GM19025 (cell line): ENCODE results near the gene RNF4.
A peak's percentile ranks its signal among the peaks of the same experiment; 100 is the strongest.
"Not testable (repeated sequence)": the region's sequence is repeated elsewhere in the genome, so short reads cannot be mapped to it uniquely, and the experiment has no call there.

ENCODE experiments used
- ATAC-seq: cut with Tn5 transposase; IDR thresholded peaks from one replicate; pipeline ENCODE4 v1.9.1; 2021; ENCODE audit warnings: mild to moderate bottlenecking, low read depth, moderate library complexity; ENCODE audit not compliant: unreplicated experiment

RNF4 gene

DNA sequence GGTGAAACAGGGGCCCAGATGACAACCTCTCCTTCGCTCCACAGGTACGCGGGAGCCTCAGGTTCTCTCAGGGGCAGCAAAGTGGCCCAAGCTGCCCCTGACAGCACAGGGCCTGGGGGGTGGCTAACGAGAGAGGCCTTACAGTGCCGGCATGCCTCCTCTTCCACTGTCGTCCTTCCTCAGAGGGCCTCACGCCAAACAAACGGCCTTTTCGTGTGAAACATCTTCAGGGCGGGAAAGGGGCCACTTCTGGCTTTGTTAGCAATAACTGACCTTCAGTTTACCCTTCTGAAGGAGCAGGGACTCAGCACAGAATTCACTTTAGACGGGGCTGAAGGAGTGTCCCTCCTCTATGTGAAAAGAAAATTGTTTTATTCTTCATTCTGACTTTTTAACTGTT, 46.0 kb downstream of the RNF4 start:
- ATAC-seq: not testable (repeated sequence)

DNA sequence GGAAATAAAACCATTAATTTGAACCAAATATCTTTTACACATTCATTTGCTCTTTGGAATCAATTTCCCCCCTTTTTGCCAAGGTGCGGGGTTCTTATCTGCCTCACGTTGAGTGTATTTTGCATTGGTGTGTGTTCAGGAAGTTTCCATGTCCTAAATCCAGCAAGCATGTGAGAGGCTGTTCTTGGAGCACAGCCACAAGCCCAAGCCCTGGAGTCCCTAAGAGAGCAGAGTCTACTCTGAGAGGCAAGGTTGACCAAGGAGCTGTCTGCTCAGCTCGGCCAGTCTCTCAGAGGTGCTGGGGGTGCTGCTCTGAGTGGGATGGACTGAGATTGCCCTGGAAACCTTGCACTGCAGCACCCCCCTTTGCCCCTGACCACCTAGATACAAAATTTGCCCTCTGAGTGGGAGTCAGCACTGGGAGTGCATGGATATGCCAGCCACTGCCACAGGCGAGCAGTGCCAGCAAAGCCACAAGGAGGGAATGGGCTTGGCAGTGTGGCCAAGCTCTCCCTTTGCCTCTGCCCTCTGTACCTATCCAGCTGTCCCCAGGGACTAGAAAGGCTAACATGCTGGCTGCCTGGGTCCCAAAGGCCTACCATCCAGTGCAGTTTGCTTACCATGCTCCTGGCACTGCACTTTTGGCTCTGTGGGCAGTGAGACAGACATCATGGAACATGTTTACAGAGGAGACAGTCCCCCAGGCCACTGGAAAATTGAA, 47.1 kb downstream of the RNF4 start:
- ATAC-seq: no peak

DNA sequence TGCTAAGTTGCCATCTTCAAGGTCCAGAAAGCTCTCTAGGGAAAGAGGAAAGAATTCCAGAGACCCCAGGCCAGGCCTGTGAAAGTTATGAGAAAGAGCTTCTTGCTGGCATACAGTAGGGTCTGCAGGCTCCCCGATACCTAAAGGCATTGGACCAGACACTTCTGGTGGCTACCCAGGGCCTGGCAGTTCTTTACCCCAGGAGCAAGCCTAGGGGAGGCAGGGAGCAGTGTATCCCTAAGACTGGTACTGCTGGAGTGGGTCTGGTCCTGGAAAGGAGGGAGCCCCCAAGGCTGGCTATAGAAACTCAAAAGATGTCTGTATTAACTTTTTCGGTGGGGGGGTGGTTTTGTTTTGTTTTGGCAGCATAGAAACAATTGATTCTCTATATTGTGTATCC, 47.7 kb downstream of the RNF4 start:
- ATAC-seq: no peak

DNA sequence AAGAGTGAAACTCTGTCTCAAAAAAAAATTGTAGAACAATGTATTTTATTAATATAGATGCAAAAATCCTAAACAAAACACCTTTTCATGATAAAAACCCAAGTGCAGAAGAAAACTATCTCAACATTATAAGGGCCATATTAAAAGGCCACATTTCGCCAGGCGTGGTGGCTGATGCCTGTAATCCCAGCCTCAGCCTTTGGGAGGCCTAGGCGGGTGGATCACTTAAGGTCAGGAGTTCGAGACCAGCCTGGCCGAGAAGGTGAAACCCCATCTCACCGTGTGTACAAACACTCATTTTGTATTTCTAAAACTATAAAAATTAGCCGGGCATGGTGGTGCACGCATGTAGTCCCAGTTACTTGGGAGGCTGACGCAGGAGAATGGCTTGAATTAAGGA, 57.7 kb downstream of the RNF4 start:
- no peak for ATAC-seq

DNA sequence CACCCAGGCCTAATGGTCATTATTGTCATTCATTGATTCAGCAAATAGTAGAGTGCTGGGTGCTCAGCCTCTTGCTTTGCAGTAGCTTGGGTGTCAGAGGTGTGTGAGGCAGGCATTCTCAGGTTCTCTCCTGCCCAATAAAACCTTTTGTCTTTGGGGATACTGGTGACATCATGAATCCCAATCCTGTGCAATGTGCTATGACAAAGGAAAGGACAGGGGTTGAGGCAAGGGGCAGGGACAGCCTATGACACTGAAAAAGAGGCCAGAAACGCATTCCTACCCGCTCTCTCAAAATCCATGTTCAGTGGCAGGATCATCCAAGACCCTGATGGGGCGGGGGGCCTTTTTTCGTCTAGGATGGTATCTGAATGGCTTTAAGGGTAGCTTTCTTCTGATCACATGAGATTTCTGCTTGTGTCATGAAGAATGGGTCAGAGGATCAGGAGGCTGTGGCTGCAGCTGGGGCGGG, 66.0 kb downstream of the RNF4 start:
- ATAC-seq: no peak

DNA sequence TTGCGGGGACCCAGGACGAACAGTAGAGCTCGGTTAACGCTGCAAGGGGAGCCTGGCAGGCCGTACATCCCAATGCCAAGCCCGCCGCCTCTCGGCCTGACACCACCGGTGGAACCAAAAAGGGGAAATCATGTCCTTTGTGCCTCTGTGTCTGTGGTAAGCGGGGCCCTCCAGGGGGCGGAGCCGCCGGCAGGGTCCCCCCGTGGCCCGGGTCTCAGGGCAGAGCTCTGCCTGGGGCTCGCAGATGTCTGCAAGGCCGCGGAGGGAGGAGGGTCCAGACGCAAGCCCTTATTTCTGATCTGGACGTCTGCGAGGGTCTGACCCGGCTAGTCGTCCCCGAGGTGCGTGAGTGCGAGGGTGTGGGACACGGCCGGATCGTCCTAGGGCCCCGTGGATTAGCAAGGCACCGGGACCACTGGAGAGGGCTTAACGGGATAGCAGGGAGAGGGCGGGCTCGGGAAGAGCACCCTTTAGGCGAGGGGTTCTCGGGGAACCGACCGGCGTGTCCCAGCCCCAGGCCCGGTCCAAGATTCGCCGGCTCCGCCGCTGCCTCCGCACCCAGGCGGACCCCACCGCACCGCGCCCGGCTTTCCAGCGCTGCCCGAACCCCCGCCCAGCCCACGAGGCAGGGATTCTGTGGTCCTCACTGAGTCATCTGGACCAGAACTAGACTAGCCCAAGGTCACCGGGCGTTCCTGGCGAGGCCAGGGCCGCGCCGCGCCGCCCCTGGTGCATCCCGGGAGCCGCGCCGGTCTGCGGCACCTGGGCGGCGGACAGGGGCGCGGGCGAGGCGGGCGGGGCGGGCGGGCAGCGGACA, 66.7 kb downstream of the RNF4 start:
- ATAC-seq: peak; percentile 16

DNA sequence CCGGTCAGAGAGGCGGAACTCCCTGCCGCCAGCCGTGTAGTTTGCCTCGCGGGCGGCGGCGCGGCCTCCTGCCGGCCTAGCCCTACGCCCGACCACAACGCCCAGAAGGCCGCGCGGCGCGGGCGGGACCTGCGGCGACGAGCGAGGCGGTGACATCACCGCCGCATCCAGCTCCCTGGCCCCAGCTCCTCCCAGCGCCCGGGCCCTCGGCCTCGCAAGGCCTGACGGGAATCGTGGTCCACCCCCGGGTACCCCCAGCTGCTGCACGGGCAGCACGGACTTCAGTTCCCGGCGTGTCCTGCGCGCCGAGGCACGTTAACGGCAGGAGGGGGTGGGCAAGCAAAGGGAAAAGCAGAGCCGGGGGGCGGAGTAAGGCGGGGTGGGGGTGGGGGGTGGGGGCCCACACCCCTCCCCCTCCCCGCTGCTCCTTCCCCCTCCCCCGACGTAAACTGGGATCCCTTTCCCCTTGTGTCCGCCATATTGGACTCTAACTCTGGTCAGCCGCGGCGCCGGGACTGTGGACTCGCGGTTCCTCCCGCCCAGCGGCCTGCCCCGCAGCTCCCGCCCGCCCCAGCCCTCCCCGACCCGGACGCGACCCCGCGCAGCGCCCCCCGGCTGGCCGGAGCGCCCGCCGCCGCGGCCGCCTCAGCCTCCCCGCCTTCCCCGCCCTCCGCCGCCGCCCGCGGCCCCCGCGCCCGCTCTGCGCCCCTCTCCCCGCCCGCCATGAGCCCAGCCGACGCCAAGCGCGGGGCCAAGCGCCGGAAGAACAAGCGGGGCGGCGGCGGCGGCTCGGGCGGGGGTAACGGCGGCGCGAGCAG, 67.5 kb downstream of the RNF4 start, which contains the start of gene FAM193A:
TSS of gene FAM193A (plus strand) at position 455 of the 818 bp plus-strand sequence. CDS start at position 724, 269 bp downstream.
- ATAC-seq: peak; percentile 85

DNA sequence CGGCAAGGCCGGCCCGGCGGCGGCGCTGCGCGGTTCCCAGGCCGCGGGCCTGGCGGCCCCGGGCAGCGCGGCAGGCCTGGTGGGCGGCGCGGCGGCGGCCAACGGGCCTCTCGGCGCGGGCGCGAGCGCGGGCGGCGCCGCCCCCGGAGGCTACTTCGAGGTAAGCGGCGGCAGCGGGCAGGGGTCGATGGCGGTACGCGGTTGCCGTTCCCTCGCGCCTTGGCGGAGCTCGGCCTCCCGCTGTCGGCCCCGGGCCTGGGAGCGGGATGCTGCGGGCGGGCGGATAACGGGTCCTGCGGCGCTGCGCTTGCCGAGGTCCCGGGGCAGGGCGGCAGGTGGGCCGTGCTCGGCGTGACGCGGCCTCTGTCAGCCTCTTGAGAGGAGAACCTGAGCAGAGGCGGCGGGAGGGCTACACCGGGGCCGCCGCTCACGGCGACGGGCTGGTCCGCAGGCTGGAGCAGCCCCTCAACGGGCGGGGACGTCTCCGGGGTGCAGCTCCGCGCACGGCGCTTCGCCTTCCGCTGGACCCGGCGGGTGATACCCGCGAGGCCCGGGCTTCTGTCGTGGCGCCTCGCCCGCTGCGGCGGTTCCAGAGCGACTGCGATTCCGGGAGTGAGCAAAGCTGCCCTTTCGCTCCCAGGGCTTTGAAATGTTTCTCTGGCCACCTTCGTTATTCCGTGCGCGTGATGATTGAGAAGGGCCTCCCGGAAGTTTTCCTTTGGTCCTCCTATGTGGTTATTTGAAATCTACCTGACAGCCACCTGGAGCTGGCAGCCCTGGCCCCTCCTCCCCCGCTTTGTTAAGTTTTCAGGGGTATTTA, 68.3 kb downstream of the RNF4 start:
- ATAC-seq: peak; percentile 14

DNA sequence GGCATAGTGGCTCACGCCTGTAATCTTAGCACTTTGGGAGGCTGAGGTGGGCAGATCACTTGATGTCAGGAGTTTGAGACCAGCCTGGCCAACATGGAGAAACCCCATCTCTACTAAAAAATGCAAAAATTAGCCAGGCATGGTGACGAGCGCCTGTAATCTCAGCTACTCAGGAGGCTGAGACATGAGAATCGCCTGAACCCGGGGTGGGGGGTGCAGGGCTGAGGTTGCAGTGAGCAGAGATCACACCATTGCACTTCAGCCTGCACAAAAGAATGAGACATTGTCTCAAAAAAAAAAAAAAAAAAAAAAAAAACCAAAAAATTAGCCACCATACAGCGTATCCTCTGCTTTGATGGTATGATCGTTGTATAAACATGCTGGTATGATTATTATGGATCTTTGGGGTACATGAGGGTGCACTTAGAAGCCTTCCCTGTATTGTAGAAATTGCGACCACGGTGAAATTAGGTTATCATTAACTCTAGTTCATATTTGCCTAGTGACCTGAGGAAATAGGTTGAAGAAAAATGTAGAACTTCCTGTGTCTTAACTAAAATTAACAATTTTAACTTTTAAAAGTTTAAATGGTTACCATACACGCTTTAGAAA, 74.8 kb downstream of the RNF4 start:
- not testable (repeated sequence) for ATAC-seq

DNA sequence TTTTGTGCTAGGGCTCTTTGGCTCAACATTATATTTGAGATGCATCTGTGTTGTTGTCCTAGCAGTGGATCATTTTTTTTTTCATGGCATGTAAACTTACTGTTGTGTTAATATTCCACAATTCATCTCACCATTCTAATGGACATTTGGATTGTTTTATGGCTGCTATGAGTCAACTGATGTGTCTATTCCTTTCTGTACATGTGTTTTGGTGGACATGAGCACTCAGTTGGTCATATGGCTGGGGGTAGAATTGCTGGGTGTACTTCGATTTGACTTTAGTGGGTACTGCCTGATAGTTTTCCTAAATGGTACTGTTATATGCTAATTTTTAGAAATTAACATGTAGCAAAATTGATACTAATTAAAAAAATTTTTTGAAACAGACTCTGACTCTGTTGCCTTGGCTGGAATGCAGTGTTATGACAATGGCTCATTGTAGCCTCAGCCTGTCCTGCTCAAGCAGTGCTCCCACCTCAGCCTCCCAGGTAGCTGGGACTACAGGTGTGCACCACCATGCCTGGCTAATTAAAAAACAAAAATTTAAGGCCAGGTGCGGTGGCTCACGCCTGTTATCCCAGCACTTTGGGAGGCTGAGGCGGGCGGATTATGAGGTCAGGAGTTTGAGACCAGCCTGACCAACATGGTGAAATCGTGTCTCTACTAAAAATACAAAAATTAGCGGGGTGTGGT, 76.6 kb downstream of the RNF4 start:
- ATAC-seq: no peak

DNA sequence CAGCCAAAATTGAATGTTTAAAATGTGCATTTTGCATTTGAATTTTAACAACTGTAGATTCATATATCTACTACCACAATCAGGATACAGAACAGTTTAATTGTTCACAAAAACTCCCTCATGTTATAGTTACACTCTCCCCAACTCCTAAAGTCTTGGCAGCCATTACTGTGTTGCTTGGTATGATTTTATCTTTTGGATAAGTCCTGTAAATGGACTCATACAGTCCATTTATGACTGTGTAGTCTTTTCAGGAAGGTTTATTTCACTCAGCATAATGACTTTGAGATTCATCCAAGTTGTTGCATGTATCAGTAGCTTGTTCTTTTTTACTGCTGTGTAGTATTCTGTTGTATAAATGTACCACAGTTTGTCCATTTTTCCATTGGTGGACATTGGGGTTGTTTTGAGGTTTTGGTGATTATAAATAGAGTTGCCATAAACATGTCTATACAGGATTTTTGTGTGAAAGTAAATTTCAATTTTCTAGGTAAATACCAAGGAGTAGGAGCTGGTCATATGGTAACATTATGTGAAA, 77.4 kb downstream of the RNF4 start:
- ATAC-seq: no peak

DNA sequence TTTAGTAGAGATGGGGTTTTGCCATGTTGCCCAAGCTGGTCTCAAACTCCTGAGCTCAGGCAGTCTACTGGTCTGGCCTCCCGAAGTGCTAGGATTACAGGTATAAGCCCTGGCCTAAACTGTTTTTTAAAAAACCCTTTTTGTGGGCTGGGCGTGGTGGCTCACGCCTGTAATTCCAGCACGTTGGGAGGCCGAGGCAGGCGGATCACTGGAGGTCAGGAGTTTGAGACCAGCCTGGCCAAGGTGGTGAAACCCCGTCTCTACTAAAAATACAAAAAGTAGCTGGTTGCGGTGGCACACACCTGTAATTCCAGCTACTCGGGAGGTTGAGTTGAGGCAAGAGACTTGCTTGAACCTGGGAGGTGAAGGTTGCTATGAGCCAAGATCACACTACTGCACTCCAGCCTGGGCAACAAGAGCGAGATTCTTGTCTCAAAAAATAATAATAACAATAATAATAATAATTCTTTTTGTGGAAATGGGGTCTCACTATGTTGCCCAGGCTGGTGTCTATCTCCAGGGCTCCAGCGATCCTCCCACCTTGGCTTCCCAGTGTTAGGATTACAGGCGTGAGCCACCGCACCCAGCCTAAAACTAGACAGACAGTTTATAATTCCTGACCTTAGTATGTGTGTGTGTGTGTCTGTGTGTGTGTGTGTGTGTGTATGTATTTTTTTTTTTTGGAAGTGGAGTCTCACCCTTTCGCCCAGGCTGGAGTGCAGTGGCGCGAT, 78.2 kb downstream of the RNF4 start:
- not testable (repeated sequence) for ATAC-seq

DNA sequence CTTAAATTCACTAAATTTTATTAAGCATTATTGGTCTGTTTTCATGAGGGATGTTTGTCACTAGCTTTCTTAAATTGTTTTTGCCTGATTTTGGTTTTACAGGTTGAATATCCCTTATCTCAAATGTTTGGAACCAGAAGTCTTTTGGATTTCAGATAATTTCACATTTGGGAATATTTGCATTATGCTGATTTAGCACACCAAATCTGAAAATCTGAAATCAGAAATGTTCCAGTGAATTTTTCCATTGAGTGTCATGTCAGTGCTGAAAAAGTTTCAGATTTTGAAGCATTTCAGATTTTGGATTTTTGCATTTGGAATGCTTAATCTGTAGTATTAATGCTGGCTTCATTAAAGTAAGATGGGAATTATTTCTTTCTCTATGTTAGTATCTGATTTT, 82.2 kb downstream of the RNF4 start:
- no peak for ATAC-seq

DNA sequence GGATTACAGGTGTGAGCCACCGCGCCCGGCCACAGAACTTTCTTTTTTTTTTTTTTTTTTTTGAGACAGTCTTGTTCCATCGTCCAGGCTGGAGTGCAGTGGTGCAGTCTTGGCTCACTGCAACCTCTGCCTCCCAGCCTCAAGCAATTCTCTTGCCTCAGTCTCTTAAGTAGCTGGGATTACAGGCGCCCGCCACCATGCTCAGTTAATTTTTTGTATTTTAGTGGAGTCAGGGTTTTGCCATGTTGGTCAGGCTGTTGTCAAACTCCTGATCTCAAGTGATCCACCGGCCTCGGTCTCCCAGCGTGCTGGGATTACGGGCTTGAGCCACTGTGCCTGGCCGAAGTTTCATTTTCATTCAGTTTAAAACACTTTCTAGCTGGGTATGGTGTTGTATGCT, 83.9 kb downstream of the RNF4 start:
- ATAC-seq: no peak

DNA sequence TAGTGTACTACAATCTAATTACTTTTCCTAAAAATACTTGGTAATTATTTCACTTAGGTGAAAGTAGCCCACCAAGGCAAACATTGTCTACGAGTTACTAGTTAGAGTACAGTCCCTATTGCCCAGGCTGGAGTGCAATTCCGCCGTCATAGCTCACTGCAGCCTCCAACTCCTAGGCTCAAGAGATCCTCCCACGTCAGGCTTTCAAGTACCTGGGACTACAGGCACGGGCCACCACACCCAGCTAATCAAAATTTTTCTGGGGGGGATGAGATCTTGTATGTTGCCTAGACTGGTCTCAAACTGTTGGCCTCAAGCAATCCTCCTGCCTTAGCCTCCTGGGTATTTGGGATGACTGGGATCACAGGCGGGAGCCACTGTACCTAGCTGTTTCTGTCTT, 89.4 kb downstream of the RNF4 start:
- ATAC-seq: no peak

DNA sequence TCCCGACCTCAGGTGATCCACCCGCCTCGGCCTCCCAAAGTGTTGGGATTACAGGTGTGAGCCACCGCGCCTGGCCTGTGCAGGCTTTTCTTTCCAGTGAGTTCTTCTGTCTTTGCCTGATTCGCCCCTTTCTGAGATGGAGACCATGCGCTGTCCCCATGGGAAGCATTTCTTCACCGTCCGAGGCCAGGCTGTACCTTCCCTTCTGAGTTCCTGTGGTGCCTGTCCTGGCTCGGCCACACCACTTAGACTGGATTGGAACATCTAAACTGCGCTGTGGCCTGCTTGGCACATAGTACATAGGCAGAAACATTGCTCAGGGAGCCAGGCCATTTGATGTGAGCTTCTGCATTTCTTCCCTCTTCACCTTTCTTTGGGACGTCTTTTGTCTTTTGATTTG, 91.3 kb downstream of the RNF4 start:
- ATAC-seq: no peak
